H9 (cell line): Measurements from ENCODE around the gene BPIFB4. TPM values are rescaled to one million over a fixed set of nuclear protein-coding genes. Genes with fewer than 3 reads are reported as not detected.

Experiments used
- DNase-seq: peaks from one replicate; pipeline ENCODE4 v3.0.0-alpha.2; 2017
- H2AFZ ChIP-seq: one replicate; pipeline ENCODE4 v1.6.1; 2013; ENCODE audit warnings: mild to moderate bottlenecking, low read length, control low read depth, moderate library complexity
- H2AK5ac ChIP-seq: 2 replicates; pipeline ENCODE4 v1.6.1; 2013; ENCODE audit warnings: low read length, control low read depth, mixed read lengths; ENCODE audit not compliant: insufficient read length
- H2BK120ac ChIP-seq: one replicate; pipeline ENCODE4 v1.6.1; 2013; ENCODE audit warnings: low read depth, mild to moderate bottlenecking, low read length, control low read depth, inconsistent platforms; ENCODE audit not compliant: poor library complexity, severe bottlenecking
- H2BK12ac ChIP-seq: 2 replicates; pipeline ENCODE4 v1.6.1; 2013; ENCODE audit warnings: low read length, control low read depth, mixed read lengths, low read depth; ENCODE audit not compliant: insufficient read length
- H2BK15ac ChIP-seq: 2 replicates; pipeline ENCODE4 v1.6.1; 2013; ENCODE audit warnings: low read depth, low read length, control low read depth
- H2BK20ac ChIP-seq: one replicate; pipeline ENCODE4 v1.6.1; 2013; ENCODE audit warnings: low read depth, mild to moderate bottlenecking, low read length, control low read depth, inconsistent platforms; ENCODE audit not compliant: poor library complexity, severe bottlenecking
- H2BK5ac ChIP-seq: 2 replicates; pipeline ENCODE4 v1.6.1; 2013; ENCODE audit warnings: low read length, control low read depth, mixed read lengths; ENCODE audit not compliant: insufficient read length
- H3K14ac ChIP-seq: 2 replicates; pipeline ENCODE4 v1.6.1; 2013; ENCODE audit warnings: low read length, control low read depth; ENCODE audit not compliant: insufficient read depth
- H3K18ac ChIP-seq: 2 replicates; pipeline ENCODE4 v1.6.1; 2013; ENCODE audit warnings: low read depth, mild to moderate bottlenecking, mixed read lengths, low read length, control low read depth; ENCODE audit not compliant: insufficient read length
- H3K23ac ChIP-seq: 2 replicates; pipeline ENCODE4 v1.6.1; 2013; ENCODE audit warnings: low read length, control low read depth, mixed read lengths, low read depth; ENCODE audit not compliant: insufficient read length
- H3K23me2 ChIP-seq: 2 replicates; pipeline ENCODE4 v1.6.1; 2013; ENCODE audit warnings: low read depth, mild to moderate bottlenecking, mixed read lengths, low read length, control low read depth; ENCODE audit not compliant: insufficient read length, poor library complexity, severe bottlenecking
- H3K27ac ChIP-seq: 2 replicates; pipeline ENCODE4 v1.5.1; 2013; ENCODE audit warnings: low read length, control low read depth, mixed read lengths, low read depth; ENCODE audit not compliant: insufficient read length
- H3K27me3 ChIP-seq: 2 replicates; pipeline ENCODE4 v1.6.1; 2013; ENCODE audit warnings: low read length, control low read depth, inconsistent platforms; ENCODE audit not compliant: insufficient read depth
- H3K4ac ChIP-seq: 2 replicates; pipeline ENCODE4 v1.6.1; 2013; ENCODE audit warnings: low read depth, mild to moderate bottlenecking, control low read depth, inconsistent platforms, low read length, moderate library complexity
- H3K4me1 ChIP-seq: 2 replicates; pipeline ENCODE4 v1.6.1; 2013; ENCODE audit warnings: low read length, control low read depth, inconsistent platforms; ENCODE audit not compliant: insufficient read depth
- H3K4me2 ChIP-seq: 2 replicates; pipeline ENCODE4 v1.6.1; 2013; ENCODE audit warnings: low read length, control low read depth, mixed read lengths; ENCODE audit not compliant: insufficient read length, insufficient read depth
- H3K56ac ChIP-seq: 2 replicates; pipeline ENCODE4 v1.6.1; 2013; ENCODE audit warnings: low read depth, mild to moderate bottlenecking, mixed read lengths, low read length, control low read depth; ENCODE audit not compliant: insufficient read length
- H3K79me1 ChIP-seq: 2 replicates; pipeline ENCODE4 v1.6.1; 2013; ENCODE audit warnings: low read depth, mild to moderate bottlenecking, moderate library complexity, low read length, control low read depth, inconsistent platforms; ENCODE audit not compliant: insufficient read depth, poor library complexity, severe bottlenecking
- H3K79me2 ChIP-seq: 2 replicates; pipeline ENCODE4 v1.6.1; 2013; ENCODE audit warnings: low read length, control low read depth, inconsistent platforms; ENCODE audit not compliant: insufficient read depth
- H3K9ac ChIP-seq: 2 replicates; pipeline ENCODE4 v1.6.1; 2013; ENCODE audit warnings: low read length, control low read depth, mixed read lengths; ENCODE audit not compliant: insufficient read length; ENCODE audit errors: extremely low read depth
- H3K9me3 ChIP-seq: one replicate; pipeline ENCODE4 v1.6.1; 2013; ENCODE audit warnings: low read depth, low read length, inconsistent platforms; ENCODE audit not compliant: control insufficient read depth
- H3T11ph ChIP-seq: one replicate; pipeline ENCODE4 v1.6.1; 2013; ENCODE audit warnings: mild to moderate bottlenecking, low read length, control low read depth, inconsistent platforms
- H4K20me1 ChIP-seq: one replicate; pipeline ENCODE4 v1.6.1; 2013; ENCODE audit not compliant: control insufficient read depth, insufficient read length, insufficient read depth
- H4K5ac ChIP-seq: 2 replicates; pipeline ENCODE4 v1.6.1; 2013; ENCODE audit warnings: low read depth, mild to moderate bottlenecking, mixed read lengths, low read length, control low read depth; ENCODE audit not compliant: insufficient read length
- H4K8ac ChIP-seq: replicated peaks from 2 replicates; pipeline ENCODE4 v1.6.1; 2013; ENCODE audit warnings: low read length, control low read depth, mixed read lengths, low read depth; ENCODE audit not compliant: insufficient read length
- H4K91ac ChIP-seq: 2 replicates; pipeline ENCODE4 v1.6.1; 2013; ENCODE audit warnings: low read depth, mild to moderate bottlenecking, moderate library complexity, mixed read lengths, low read length, control low read depth; ENCODE audit not compliant: insufficient read length
- H3K27ac Mint-ChIP-seq, 3 experiments: 2 replicates in 2 of 3; 3 replicates in 1 of 3; pipeline ENCODE4 v1.8.0; 2020 to 2021; ENCODE audit warnings: mixed read lengths in 3 of 3, mild to moderate bottlenecking in 1 of 3, moderate library complexity in 1 of 3
- H3K27me3 Mint-ChIP-seq: 2 replicates; pipeline ENCODE4 v1.8.0; 2021; ENCODE audit warnings: low read depth, mild to moderate bottlenecking, moderate library complexity, mixed read lengths
- H3K36me3 Mint-ChIP-seq, 3 experiments: 2 replicates in 2 of 3; 3 replicates in 1 of 3; pipeline ENCODE4 v1.8.0; 2020 to 2021; ENCODE audit warnings: low read depth in 3 of 3, mixed read lengths in 3 of 3; ENCODE audit not compliant: insufficient read depth in 1 of 3
- H3K4me1 Mint-ChIP-seq, 2 experiments: 2 replicates each; pipeline ENCODE4 v1.8.0; 2020; ENCODE audit warnings: mixed read lengths in 2 of 2
- H3K4me3 Mint-ChIP-seq, 2 experiments: 2 replicates in 1 of 2; 3 replicates in 1 of 2; pipeline ENCODE4 v1.8.0; 2020 to 2021; ENCODE audit warnings: mild to moderate bottlenecking in 2 of 2, mixed read lengths in 2 of 2, moderate library complexity in 1 of 2
- H3K9me3 Mint-ChIP-seq, 2 experiments: 2 replicates in 1 of 2; 3 replicates in 1 of 2; pipeline ENCODE4 v1.8.0; 2020; ENCODE audit warnings: mild to moderate bottlenecking in 2 of 2, mixed read lengths in 2 of 2, moderate library complexity in 1 of 2
- WGBS: extraction: QIAGEN DNeasy Blood & Tissue Kit; methylation state at CpG from one replicate; pipeline ENCODE4 v1.1.7; 2013; ENCODE audit warnings: missing lambda C conversion rate, low lambda C conversion rate, mixed read lengths; ENCODE audit not compliant: insufficient read length; ENCODE audit errors: extremely low coverage; 5-methylcytosine and 5-hydroxymethylcytosine counted together
- total RNA-seq: library from RNA; stranded (reverse); gene quantifications from 2 replicates; pipeline ENCODE4 v1.2.1, GENCODE V29; 2021
- TF ChIP-seq, protein P1 (sequence below): fragments of 200-600 bp; sonication (generic); conservative IDR thresholded peaks from 3 replicates; pipeline ENCODE4 v1.8.0; 2021; ENCODE audit warnings: antibody characterized with exemption, mild to moderate bottlenecking

BPIFB4 gene
- total RNA-seq, 1 experiment from 2014 or later: not detected

DNA sequence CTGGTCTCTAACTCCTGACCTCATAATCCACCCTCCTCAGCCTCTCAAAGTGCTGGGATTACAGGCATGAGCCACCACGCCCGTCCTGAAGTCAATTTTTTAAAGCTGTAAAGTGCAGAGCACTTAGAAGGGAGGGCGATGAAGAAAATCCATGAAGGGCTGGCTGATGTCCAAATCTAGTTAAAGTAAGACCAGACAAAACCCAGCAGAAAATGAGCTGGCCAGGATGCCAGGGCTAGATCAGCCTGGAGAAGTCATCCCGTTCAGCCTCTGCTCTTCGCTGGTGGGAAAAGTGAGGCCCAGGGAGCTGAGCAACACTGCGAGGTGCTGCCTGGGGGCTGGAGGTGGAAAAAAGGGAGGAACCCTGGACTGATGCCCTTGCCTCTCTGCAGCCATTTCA is 3.1 kb downstream of the BPIFB4 start:
- TF ChIP-seq, protein P1, sequence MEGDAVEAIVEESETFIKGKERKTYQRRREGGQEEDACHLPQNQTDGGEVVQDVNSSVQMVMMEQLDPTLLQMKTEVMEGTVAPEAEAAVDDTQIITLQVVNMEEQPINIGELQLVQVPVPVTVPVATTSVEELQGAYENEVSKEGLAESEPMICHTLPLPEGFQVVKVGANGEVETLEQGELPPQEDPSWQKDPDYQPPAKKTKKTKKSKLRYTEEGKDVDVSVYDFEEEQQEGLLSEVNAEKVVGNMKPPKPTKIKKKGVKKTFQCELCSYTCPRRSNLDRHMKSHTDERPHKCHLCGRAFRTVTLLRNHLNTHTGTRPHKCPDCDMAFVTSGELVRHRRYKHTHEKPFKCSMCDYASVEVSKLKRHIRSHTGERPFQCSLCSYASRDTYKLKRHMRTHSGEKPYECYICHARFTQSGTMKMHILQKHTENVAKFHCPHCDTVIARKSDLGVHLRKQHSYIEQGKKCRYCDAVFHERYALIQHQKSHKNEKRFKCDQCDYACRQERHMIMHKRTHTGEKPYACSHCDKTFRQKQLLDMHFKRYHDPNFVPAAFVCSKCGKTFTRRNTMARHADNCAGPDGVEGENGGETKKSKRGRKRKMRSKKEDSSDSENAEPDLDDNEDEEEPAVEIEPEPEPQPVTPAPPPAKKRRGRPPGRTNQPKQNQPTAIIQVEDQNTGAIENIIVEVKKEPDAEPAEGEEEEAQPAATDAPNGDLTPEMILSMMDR: no peak
- Histone ChIP-seq H3K56ac (no peak overlapping the region), H3K4me2 (no peak overlapping the region), H2BK120ac (no peak overlapping the region), H2BK20ac (no peak overlapping the region), H2BK5ac (no peak overlapping the region), H2AK5ac (no peak overlapping the region), H3K27me3 (no peaks in the 10 kb centered on the region), H3K23ac (no peak overlapping the region), H3K9me3 (no peaks in the 10 kb centered on the region), H2BK15ac (no peak overlapping the region), H4K5ac (no peak overlapping the region), H3K18ac (no peak overlapping the region), H4K20me1 (no peaks in the 10 kb centered on the region), H3K14ac (no peak overlapping the region), H3T11ph (no peak overlapping the region), H3K4me1 (no peaks in the 10 kb centered on the region), H3K79me1 (no peaks in the 10 kb centered on the region), H3K79me2 (no peaks in the 10 kb centered on the region), H3K4ac (no peak overlapping the region), H4K91ac (no peak overlapping the region), H3K23me2 (no peaks in the 10 kb centered on the region), H3K9ac (no peak overlapping the region), H2BK12ac (no peak overlapping the region), H2AFZ (no peak overlapping the region), H4K8ac (no peak overlapping the region), H3K27ac (no peak overlapping the region)
- no CpG with 5 or more reads among the region's 6 CpGs for WGBS
- Mint-ChIP-seq H3K27me3 (peaks cover 13% of the 10 kb centered on the region), H3K27ac (no peak overlapping the region), H3K9me3 (no peaks in the 10 kb centered on the region), H3K4me1 (no peaks in the 10 kb centered on the region), H3K36me3 (no peaks in the 10 kb centered on the region), H3K4me3 (no peak overlapping the region)
- no peak for DNase-seq
